ENCODE data around the gene RASA3. TPM values are rescaled to one million over a fixed set of nuclear protein-coding genes. Genes with fewer than 3 reads are reported as not detected.
"Not testable (repeated sequence)": the region's sequence is repeated elsewhere in the genome, so short reads cannot be mapped to it uniquely, and the experiment has no call there.

RASA3 gene
- total RNA-seq, 6 experiments from 2014 or later: 3.5 to 7.9 (median 4.6) TPM

GRCh38 chr13:114161644-114162532, 29.5 kb upstream of the RASA3 start:
- Histone ChIP-seq H3K27ac (no peak overlapping the region), H3K9me3 (no peaks in the 10 kb centered on the region), H3K4me3 (no peak overlapping the region), H3K4me1 (no peaks in the 10 kb centered on the region), H3K27me3 (no peaks in the 10 kb centered on the region), H3K36me3 (no peaks in the 10 kb centered on the region)
- peak; percentile 78 to 87 (median 80) for ATAC-seq
- 12% methylated on average over 17 of the region's 32 CpGs for WGBS (ENCODE audit: insufficient coverage, low coverage, low lambda C conversion rate, missing lambda C conversion rate)
- no peak for TF ChIP-seq POLR2A (IDR thresholded peaks at IDR 0.05)
- no peak for TF ChIP-seq CTCF (IDR thresholded peaks at IDR 0.05)
- peak; percentile 52 to 62 (median 59) for DNase-seq
- intact Hi-C loops (cut with DNase I): no loop called here

- H3K36me3 ChIP-seq: no peaks in the 10 kb centered on the region
- 77% methylated on average over 19 of the region's 47 CpGs for WGBS (ENCODE audit: insufficient coverage, low coverage, low lambda C conversion rate, missing lambda C conversion rate)
- TF ChIP-seq POLR2A (IDR thresholded peaks at IDR 0.05) (no peak), CTCF (IDR thresholded peaks at IDR 0.05) (no peak)
- H3K27me3 ChIP-seq: no peaks in the 10 kb centered on the region
- H3K4me3 ChIP-seq: no peak overlapping the region
- H3K9me3 ChIP-seq: no peaks in the 10 kb centered on the region
- ATAC-seq (no peak), DNase-seq (no peak)
- H3K4me1 ChIP-seq: no peaks in the 10 kb centered on the region
- intact Hi-C loops (cut with DNase I): no loop called here
- H3K27ac ChIP-seq: no peak overlapping the region
These were observed 28.7 kb upstream of the RASA3 start for GRCh38 chr13:114161028-114161556.

- H3K27me3 ChIP-seq; ATAC-seq; H3K27ac ChIP-seq; H3K36me3 ChIP-seq; H3K4me3 ChIP-seq; intact Hi-C loops (cut with DNase I); H3K4me1 ChIP-seq; H3K9me3 ChIP-seq; DNase-seq: not testable (repeated sequence)
- WGBS (ENCODE audit: insufficient coverage, low coverage, low lambda C conversion rate, missing lambda C conversion rate): 76% methylated on average over 10 of the region's 13 CpGs
These were observed 26.6 kb upstream of the RASA3 start for GRCh38 chr13:114158869-114159666.

GRCh38 chr13:114157869-114158495, 25.6 kb upstream of the RASA3 start:
- no peak for TF ChIP-seq CTCF (IDR thresholded peaks at IDR 0.05)
- TF ChIP-seq POLR2A (IDR thresholded peaks at IDR 0.05): no peak
- DNase-seq (peak in 1 of 3 donors; percentile 28), ATAC-seq (no peak)
- WGBS (ENCODE audit: insufficient coverage, low coverage, low lambda C conversion rate, missing lambda C conversion rate): 64% methylated on average over 6 of the region's 11 CpGs
- no peak overlapping the region for H3K27ac ChIP-seq
- no peak overlapping the region for H3K4me3 ChIP-seq
- H3K36me3 ChIP-seq: no peaks in the 10 kb centered on the region
- no peaks in the 10 kb centered on the region for H3K9me3 ChIP-seq
- intact Hi-C loops (cut with DNase I): no loop called here
- no peaks in the 10 kb centered on the region for H3K4me1 ChIP-seq
- H3K27me3 ChIP-seq: no peaks in the 10 kb centered on the region

Data from right lobe of liver (tissue), 6 donors.